ENCODE results near the gene KNCN. TPM values are rescaled to one million over a fixed set of nuclear protein-coding genes. Genes with fewer than 3 reads are reported as not detected.

KNCN gene
- polyA plus RNA-seq, 3 donors: not detected

GRCh38 chr1:46510998-46511365 lies 40.5 kb downstream of the KNCN start:
- H3K4me2 ChIP-seq (replicated peaks; ENCODE audit: extremely low read depth, low read length, poor library complexity, severe bottlenecking): no peak overlapping the region
- Mint-ChIP-seq H3K4me1 (no peaks in the 10 kb centered on the region), H3K9me3 (no peaks in the 10 kb centered on the region), H3K36me3 (no peaks in the 10 kb centered on the region), H3K4me3 (no peak overlapping the region), H3K27ac (no peak overlapping the region), H3K27me3 (ENCODE audit: low read depth in 3 of 3) (peaks cover 6 to 24% (median 11%) of the 10 kb centered on the region in 3 donors)
- no peak for DNase-seq
- H3K27ac ChIP-seq (ENCODE audit: low read depth in 1 of 2, low read length in 2 of 2): no peak overlapping the region
- H3K36me3 ChIP-seq (replicated peaks in 1 of 2; ENCODE audit: control insufficient read depth in 1 of 2, insufficient read depth in 2 of 2, low read length in 2 of 2): no peaks in the 10 kb centered on the region
- WGBS (ENCODE audit: insufficient coverage): 78% methylated on average over 8 of the region's 8 CpGs
- H3K4me1 ChIP-seq (ENCODE audit: control insufficient read depth in 1 of 2, insufficient read depth in 2 of 2, low read length in 2 of 2): no peaks in the 10 kb centered on the region
- intact Hi-C loops (cut with micrococcal nuclease): no loop called here
- no peaks in the 10 kb centered on the region for H3K79me2 ChIP-seq (ENCODE audit: insufficient read depth, low read length)
- H3K27me3 ChIP-seq (ENCODE audit: control insufficient read depth in 2 of 2, insufficient read depth in 2 of 2, low read length in 2 of 2): peaks cover 0 to 7% of the 10 kb centered on the region in 2 donors
- H3K9me3 ChIP-seq (replicated peaks in 1 of 2; ENCODE audit: control insufficient read depth in 1 of 2, insufficient read depth in 1 of 2, low read length in 2 of 2): no peaks in the 10 kb centered on the region
- TF ChIP-seq, protein P1, sequence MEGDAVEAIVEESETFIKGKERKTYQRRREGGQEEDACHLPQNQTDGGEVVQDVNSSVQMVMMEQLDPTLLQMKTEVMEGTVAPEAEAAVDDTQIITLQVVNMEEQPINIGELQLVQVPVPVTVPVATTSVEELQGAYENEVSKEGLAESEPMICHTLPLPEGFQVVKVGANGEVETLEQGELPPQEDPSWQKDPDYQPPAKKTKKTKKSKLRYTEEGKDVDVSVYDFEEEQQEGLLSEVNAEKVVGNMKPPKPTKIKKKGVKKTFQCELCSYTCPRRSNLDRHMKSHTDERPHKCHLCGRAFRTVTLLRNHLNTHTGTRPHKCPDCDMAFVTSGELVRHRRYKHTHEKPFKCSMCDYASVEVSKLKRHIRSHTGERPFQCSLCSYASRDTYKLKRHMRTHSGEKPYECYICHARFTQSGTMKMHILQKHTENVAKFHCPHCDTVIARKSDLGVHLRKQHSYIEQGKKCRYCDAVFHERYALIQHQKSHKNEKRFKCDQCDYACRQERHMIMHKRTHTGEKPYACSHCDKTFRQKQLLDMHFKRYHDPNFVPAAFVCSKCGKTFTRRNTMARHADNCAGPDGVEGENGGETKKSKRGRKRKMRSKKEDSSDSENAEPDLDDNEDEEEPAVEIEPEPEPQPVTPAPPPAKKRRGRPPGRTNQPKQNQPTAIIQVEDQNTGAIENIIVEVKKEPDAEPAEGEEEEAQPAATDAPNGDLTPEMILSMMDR (IDR thresholded peaks at IDR 0.05): no peak
- no peak overlapping the region for H3K4me3 ChIP-seq (replicated peaks in 1 of 3; ENCODE audit: low read depth in 2 of 3, low read length in 3 of 3)
- H4K20me1 ChIP-seq (ENCODE audit: insufficient read depth, low read length): no peaks in the 10 kb centered on the region
- H2AFZ ChIP-seq (ENCODE audit: insufficient read depth, low read depth, low read length, poor library complexity, severe bottlenecking): no peak overlapping the region
- H3K9ac ChIP-seq (ENCODE audit: insufficient read depth, low read length, poor library complexity, severe bottlenecking): no peak overlapping the region

DNA sequence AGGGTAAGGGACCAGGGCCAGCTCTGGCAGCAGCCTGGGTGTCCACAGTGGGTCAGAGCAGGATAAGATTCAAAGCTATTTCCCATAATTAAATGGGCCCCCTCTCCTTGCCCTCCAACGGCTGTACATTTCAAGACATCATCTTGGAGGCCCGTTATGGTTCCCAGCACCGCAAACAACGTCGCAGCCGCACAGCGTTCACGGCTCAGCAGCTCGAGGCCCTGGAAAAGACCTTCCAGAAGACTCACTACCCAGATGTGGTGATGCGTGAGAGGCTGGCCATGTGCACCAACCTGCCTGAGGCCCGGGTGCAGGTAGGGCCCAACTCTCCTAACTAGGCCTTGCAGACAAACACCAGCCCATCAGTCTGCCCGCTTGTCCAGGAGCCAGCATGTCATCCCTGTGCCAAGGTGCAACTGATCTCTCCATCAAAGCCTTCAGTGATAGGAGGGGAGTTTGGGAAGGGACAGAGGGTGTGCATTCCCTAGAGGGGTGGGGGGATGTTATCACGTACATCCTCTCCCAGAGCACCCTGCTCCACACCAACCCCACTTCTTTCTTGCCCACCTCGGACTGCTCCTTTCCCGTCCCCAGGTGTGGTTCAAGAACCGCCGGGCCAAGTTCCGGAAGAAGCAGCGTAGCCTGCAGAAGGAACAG lies 41.0 kb downstream of the KNCN start:
- 97% methylated on average over 17 of the region's 19 CpGs for WGBS (ENCODE audit: insufficient coverage)

More for the DNA sequence above, 41.0 kb downstream of the KNCN start:
- no peaks in the 10 kb centered on the region for H3K4me1 ChIP-seq (ENCODE audit: control insufficient read depth in 1 of 2, insufficient read depth in 2 of 2, low read length in 2 of 2)
- Mint-ChIP-seq H3K27me3 (ENCODE audit: low read depth in 3 of 3) (peaks cover 6 to 21% (median 10%) of the 10 kb centered on the region in 3 donors), H3K4me3 (no peak overlapping the region), H3K36me3 (no peaks in the 10 kb centered on the region), H3K27ac (no peak overlapping the region), H3K4me1 (no peaks in the 10 kb centered on the region), H3K9me3 (no peaks in the 10 kb centered on the region)
- no peaks in the 10 kb centered on the region for H3K79me2 ChIP-seq (ENCODE audit: insufficient read depth, low read length)
- H3K27ac ChIP-seq (ENCODE audit: low read depth in 1 of 2, low read length in 2 of 2): no peak overlapping the region
- no peaks in the 10 kb centered on the region for H3K36me3 ChIP-seq (replicated peaks in 1 of 2; ENCODE audit: control insufficient read depth in 1 of 2, insufficient read depth in 2 of 2, low read length in 2 of 2)
- H3K9me3 ChIP-seq (replicated peaks in 1 of 2; ENCODE audit: control insufficient read depth in 1 of 2, insufficient read depth in 1 of 2, low read length in 2 of 2): no peaks in the 10 kb centered on the region
- H3K4me3 ChIP-seq (replicated peaks in 1 of 3; ENCODE audit: low read depth in 2 of 3, low read length in 3 of 3): no peak overlapping the region
- H4K20me1 ChIP-seq (ENCODE audit: insufficient read depth, low read length): no peaks in the 10 kb centered on the region
- TF ChIP-seq, protein P1 (IDR thresholded peaks at IDR 0.05): no peak
- H3K4me2 ChIP-seq (replicated peaks; ENCODE audit: extremely low read depth, low read length, poor library complexity, severe bottlenecking): no peak overlapping the region
- no peak for DNase-seq
- H2AFZ ChIP-seq (ENCODE audit: insufficient read depth, low read depth, low read length, poor library complexity, severe bottlenecking): no peak overlapping the region
- H3K9ac ChIP-seq (ENCODE audit: insufficient read depth, low read length, poor library complexity, severe bottlenecking): no peak overlapping the region
- peaks cover 0 to 5% of the 10 kb centered on the region in 2 donors for H3K27me3 ChIP-seq (ENCODE audit: control insufficient read depth in 2 of 2, insufficient read depth in 2 of 2, low read length in 2 of 2)
- intact Hi-C loops (cut with micrococcal nuclease): no loop called here
